NCI-H2107 (cell line): ENCODE data around the gene PLPPR1.

ENCODE experiments used
- DNase-seq: peaks from one replicate; lab custom pipeline; 2025; lab: John Stamatoyannopoulos, UW

The PLPPR1 gene

GRCh38 chr9:101350285-101350684, 321.8 kb downstream of the PLPPR1 start:
- DNase-seq, result no peak

GRCh38 chr9:101352892-101353463, 324.5 kb downstream of the PLPPR1 start:
- DNase-seq, result no peak

- DNase-seq, result no peak
Observed at GRCh38 chr9:101353683-101354082, 325.2 kb downstream of the PLPPR1 start.

GRCh38 chr9:101354143-101354764, 325.7 kb downstream of the PLPPR1 start:
- no peak for DNase-seq

- DNase-seq, result no peak
Observed at GRCh38 chr9:101354765-101355708, 326.5 kb downstream of the PLPPR1 start.

- no peak for DNase-seq
Observed at GRCh38 chr9:101356619-101357018, 328.1 kb downstream of the PLPPR1 start.

- no peak for DNase-seq
Observed at GRCh38 chr9:101359679-101360078, 331.2 kb downstream of the PLPPR1 start.

GRCh38 chr9:101360647-101361046, 332.1 kb downstream of the PLPPR1 start:
- DNase-seq, result no peak

- DNase-seq, result no peak
Observed at GRCh38 chr9:101362450-101362849, 333.9 kb downstream of the PLPPR1 start.

GRCh38 chr9:101365181-101365580, 336.7 kb downstream of the PLPPR1 start:
- DNase-seq, result no peak

GRCh38 chr9:101366038-101366756, 337.7 kb downstream of the PLPPR1 start:
- DNase-seq, result no peak

- no peak for DNase-seq
Observed at GRCh38 chr9:101367323-101367722, 338.8 kb downstream of the PLPPR1 start.

GRCh38 chr9:101369286-101369685, 340.8 kb downstream of the PLPPR1 start:
- no peak for DNase-seq

- no peak for DNase-seq
Observed at GRCh38 chr9:101369884-101370531, 341.5 kb downstream of the PLPPR1 start.

GRCh38 chr9:101371813-101372212, 343.3 kb downstream of the PLPPR1 start:
- no peak for DNase-seq

- no peak for DNase-seq
Observed at GRCh38 chr9:101372327-101373118, 344.0 kb downstream of the PLPPR1 start.
